ENCODE results near the gene PRKACA. TPM values are rescaled to one million over a fixed set of nuclear protein-coding genes. Genes with fewer than 3 reads are reported as not detected.

The PRKACA gene
- total and polyA plus RNA-seq, 10 of the 15 experiments (the other 5 are each of a cell fraction or from before 2014, with no cell fraction given): 0.53 to 68.5 (median 11.2) TPM

DNA sequence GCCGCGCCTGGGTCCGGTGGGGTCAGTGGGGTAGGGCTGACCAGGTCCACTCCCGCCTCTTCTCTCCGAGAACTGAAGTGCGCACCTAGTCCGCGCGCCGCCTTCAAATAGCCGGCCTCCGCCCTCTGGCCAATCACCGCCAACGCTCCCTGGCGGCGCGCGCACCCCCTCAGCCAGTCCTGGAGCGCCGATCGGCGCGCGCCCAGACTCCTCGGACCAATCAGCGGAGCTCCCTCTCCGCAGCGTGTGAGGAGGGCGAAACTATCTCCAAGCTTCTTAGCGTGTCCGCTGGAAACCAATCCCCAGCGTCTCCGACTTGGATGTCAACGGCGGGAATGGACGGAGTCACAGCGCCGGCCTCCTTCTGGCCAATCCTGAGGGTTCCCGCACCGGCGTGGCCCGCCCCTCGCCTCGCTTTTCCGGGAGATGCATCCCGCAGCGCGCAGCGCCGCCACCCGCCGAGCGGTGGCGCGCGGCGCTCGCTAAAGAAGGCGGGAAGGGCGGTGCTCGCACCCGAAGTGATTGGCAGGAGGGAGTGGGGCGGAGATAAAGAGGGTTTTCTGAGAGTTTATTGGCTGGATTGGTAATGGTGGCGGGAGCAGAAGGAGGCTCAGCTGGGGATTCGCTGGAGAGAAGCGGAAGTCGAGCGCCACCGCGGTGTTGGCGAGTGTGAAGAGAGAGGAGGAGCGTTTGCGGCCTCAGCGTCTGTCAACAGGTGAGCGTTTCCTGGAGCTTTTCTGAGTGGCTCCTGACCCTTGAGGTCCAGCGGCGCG, 19.1 kb upstream of the PRKACA start, which contains the start of gene ASF1B:
Gene ASF1B, minus strand, starts transcription at position 81 of the 773 bp plus-strand sequence. CDS start 133 bp downstream, outside the sequence.
- intact Hi-C loops (cut with micrococcal nuclease; ENCODE audit: unreplicated experiment): loop anchor here (2.0 to 5.0 kb wide), 5 partner anchors 56 to 344 kb away; no protein-coding TSS in a partner anchor
- H2AFZ ChIP-seq (ENCODE audit: control insufficient read depth, low read depth, low read length): peak within 1 kb of the TSS; percentile 84
- H3K4me3 ChIP-seq: peak within 1 kb of the TSS; percentile 98
- no peaks in the 10 kb centered on the region for H3K27me3 ChIP-seq (replicated peaks in 1 of 2; ENCODE audit: control insufficient read depth in 2 of 2, insufficient read depth in 2 of 2, low read length in 1 of 2)
- ChIA-PET CTCF (interaction anchor here (0.5 to 4.3 kb wide), 71 partner anchors 8 to 550 kb away, joined by 3 to 43 read pairs (median 4); partner anchors contain the start of genes MISP3, NANOS3, PALM3 and PKN1), SMC1A (ENCODE audit: uncharacterized antibody, unreplicated experiment) (interaction anchor here (0.6 to 2.5 kb wide), 21 partner anchors 9 to 350 kb away, joined by 3 to 18 read pairs (median 4); partner anchors contain the start of gene PRKACA), RAD21 (ENCODE audit: unreplicated experiment) (interaction anchor here (0.5 to 3.1 kb wide), 44 partner anchors 9 to 388 kb away, joined by 3 to 27 read pairs (median 5); partner anchors contain the start of genes BRME1, CC2D1A, DNAJB1 and IL27RA), POLR2A (interaction anchor here (0.6 to 1.5 kb wide), 20 partner anchors 19 to 386 kb away, joined by 3 to 12 read pairs (median 4); partner anchors contain the start of genes DNAJB1 and PRKACA)
- 0 out of 2 replicates have a peak, but pooled peaks cover 8% of the 10 kb centered on the region for H3K4me1 ChIP-seq (ENCODE audit: control insufficient read depth, insufficient read depth, low read length)
- under 1% methylated on average over 78 of the region's 78 CpGs for WGBS (ENCODE audit: insufficient coverage, insufficient replicate concordance, low lambda C conversion rate, missing lambda C conversion rate)
- peaks cover 29% of the 10 kb centered on the region for H3K79me2 ChIP-seq (ENCODE audit: control insufficient read depth, insufficient read depth, low read length)
- in situ Hi-C loops (cut with MboI): no loop called here
- peak; percentile 99 for DNase-seq (ENCODE audit: low read depth, low spot score)
- H3K27ac ChIP-seq (ENCODE audit: control insufficient read depth, insufficient read depth): peak within 1 kb of the TSS; percentile 79
- peak; percentile 97 for FAIRE-seq
- peak; percentile 93 for ATAC-seq
- no peaks in the 10 kb centered on the region for H3K9me3 ChIP-seq (replicated peaks; ENCODE audit: control insufficient read depth, insufficient read depth, low read length)
- no TSS peak for BruUV-seq (replicated peaks)
- H3K9ac ChIP-seq (ENCODE audit: control insufficient read depth, insufficient read depth, low read length): peak within 1 kb of the TSS; percentile 83
- no peaks in the 10 kb centered on the region for H4K20me1 ChIP-seq (ENCODE audit: control insufficient read depth, insufficient read depth)
- H3K4me2 ChIP-seq (ENCODE audit: control insufficient read depth, insufficient read depth): peak within 1 kb of the TSS; percentile 88
- H3K36me3 ChIP-seq (ENCODE audit: control insufficient read depth in 2 of 2, insufficient read depth in 2 of 2, low read length in 1 of 2): peaks cover 0 to 4% of the 10 kb centered on the region in 2 experiments; a peak in 1 of 4 replicates
- TF ChIP-seq RAD21 (IDR thresholded peaks at IDR 0.05; ENCODE audit: insufficient read depth, low read depth, low read length): peak; percentile 91
- TF ChIP-seq CHD2 (IDR thresholded peaks at IDR 0.05; ENCODE audit: borderline replicate concordance, low read depth, low read length): peak; percentile 91
- TF ChIP-seq EED (IDR thresholded peaks at IDR 0.05; ENCODE audit: low read depth): no peak; the same call in 1 of the 2 replicates
- TF ChIP-seq, protein P1, sequence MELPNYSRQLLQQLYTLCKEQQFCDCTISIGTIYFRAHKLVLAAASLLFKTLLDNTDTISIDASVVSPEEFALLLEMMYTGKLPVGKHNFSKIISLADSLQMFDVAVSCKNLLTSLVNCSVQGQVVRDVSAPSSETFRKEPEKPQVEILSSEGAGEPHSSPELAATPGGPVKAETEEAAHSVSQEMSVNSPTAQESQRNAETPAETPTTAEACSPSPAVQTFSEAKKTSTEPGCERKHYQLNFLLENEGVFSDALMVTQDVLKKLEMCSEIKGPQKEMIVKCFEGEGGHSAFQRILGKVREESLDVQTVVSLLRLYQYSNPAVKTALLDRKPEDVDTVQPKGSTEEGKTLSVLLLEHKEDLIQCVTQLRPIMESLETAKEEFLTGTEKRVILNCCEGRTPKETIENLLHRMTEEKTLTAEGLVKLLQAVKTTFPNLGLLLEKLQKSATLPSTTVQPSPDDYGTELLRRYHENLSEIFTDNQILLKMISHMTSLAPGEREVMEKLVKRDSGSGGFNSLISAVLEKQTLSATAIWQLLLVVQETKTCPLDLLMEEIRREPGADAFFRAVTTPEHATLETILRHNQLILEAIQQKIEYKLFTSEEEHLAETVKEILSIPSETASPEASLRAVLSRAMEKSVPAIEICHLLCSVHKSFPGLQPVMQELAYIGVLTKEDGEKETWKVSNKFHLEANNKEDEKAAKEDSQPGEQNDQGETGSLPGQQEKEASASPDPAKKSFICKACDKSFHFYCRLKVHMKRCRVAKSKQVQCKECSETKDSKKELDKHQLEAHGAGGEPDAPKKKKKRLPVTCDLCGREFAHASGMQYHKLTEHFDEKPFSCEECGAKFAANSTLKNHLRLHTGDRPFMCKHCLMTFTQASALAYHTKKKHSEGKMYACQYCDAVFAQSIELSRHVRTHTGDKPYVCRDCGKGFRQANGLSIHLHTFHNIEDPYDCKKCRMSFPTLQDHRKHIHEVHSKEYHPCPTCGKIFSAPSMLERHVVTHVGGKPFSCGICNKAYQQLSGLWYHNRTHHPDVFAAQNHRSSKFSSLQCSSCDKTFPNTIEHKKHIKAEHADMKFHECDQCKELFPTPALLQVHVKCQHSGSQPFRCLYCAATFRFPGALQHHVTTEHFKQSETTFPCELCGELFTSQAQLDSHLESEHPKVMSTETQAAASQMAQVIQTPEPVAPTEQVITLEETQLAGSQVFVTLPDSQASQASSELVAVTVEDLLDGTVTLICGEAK (IDR thresholded peaks at IDR 0.05; ENCODE audit: borderline replicate concordance): peak; percentile 83; the same call in 1 of the 2 replicates
- no peak for TF ChIP-seq MEF2A (IDR thresholded peaks at IDR 0.05; ENCODE audit: insufficient read depth, low read depth, low read length)
- 0 out of 2 replicates have a peak, but pooled peaks have one; percentile 60 for TF ChIP-seq TCF3 (IDR thresholded peaks at IDR 0.05; ENCODE audit: borderline replicate concordance, insufficient read depth, low read depth, low read length)
- no peak for TF ChIP-seq PAX8 (IDR thresholded peaks at IDR 0.05)
- TF ChIP-seq ESRRA (IDR thresholded peaks at IDR 0.05; ENCODE audit: low read length): peak; percentile 71; the same call in 1 of the 2 replicates
- 0 out of 2 replicates have a peak, but pooled peaks have one; percentile 54 for TF ChIP-seq TBL1XR1 (IDR thresholded peaks at IDR 0.05; ENCODE audit: low read depth, low read length)
- peak; percentile 93 for TF ChIP-seq SP1 (IDR thresholded peaks at IDR 0.05; ENCODE audit: low read depth, low read length)
- TF ChIP-seq POU2F2 (IDR thresholded peaks at IDR 0.05; ENCODE audit: borderline replicate concordance, low read depth, low read length): peak; percentile 69; the same call in 1 of the 3 replicates
- TF ChIP-seq, protein P2, sequence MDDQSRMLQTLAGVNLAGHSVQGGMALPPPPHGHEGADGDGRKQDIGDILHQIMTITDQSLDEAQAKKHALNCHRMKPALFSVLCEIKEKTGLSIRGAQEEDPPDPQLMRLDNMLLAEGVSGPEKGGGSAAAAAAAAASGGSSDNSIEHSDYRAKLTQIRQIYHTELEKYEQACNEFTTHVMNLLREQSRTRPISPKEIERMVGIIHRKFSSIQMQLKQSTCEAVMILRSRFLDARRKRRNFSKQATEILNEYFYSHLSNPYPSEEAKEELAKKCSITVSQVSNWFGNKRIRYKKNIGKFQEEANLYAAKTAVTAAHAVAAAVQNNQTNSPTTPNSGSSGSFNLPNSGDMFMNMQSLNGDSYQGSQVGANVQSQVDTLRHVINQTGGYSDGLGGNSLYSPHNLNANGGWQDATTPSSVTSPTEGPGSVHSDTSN (IDR thresholded peaks at IDR 0.05; ENCODE audit: insufficient replicate concordance, low read depth, low read length): peak; percentile 94
- peak; percentile 60 for TF ChIP-seq SMC3 (IDR thresholded peaks at IDR 0.05; ENCODE audit: borderline replicate concordance, low read length)
- TF ChIP-seq, protein P3, sequence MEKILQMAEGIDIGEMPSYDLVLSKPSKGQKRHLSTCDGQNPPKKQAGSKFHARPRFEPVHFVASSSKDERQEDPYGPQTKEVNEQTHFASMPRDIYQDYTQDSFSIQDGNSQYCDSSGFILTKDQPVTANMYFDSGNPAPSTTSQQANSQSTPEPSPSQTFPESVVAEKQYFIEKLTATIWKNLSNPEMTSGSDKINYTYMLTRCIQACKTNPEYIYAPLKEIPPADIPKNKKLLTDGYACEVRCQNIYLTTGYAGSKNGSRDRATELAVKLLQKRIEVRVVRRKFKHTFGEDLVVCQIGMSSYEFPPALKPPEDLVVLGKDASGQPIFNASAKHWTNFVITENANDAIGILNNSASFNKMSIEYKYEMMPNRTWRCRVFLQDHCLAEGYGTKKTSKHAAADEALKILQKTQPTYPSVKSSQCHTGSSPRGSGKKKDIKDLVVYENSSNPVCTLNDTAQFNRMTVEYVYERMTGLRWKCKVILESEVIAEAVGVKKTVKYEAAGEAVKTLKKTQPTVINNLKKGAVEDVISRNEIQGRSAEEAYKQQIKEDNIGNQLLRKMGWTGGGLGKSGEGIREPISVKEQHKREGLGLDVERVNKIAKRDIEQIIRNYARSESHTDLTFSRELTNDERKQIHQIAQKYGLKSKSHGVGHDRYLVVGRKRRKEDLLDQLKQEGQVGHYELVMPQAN (conservative IDR thresholded peaks at IDR 0.05): peak; percentile 100; the same call in 1 of the 2 replicates

Measured in GM12878 (cell line).